NK-92 (cell line): ENCODE data around the gene HSD17B11.
"Not testable (repeated sequence)": the region's sequence is repeated elsewhere in the genome, so short reads cannot be mapped to it uniquely, and the experiment has no call there.

Experiments used
- DNase-seq: peaks from one replicate; lab custom pipeline; 2025; ENCODE audit not compliant: unreplicated experiment; lab: John Stamatoyannopoulos, UW

HSD17B11 gene

DNA sequence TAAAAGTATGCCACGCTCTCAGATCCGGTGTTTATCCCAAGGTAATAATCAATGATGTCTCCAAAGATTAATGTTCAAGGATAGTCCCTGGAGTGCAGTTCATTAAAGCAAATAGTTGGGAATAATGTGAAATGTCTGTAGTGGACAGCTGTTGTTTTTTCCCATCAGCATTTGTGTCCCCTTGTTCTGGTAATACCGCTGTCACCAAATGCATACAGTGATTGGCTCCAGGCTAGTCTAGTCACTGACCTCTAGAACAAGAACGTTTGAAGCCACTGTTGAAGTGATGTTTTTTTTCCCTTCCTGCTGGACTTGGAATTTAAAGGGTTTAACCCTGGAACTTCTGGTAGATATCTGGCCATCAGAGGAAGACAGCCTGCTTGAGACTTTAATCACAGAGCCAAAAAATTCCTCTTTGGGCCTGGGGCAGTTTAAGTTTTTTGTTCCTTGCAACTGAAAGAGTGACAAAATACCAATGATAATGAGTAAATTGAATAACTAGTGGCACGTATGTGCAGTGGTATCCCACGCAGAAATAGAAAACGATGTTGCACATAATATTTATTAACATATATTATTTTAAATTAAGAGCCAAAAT is 30.6 kb downstream of the HSD17B11 start:
- DNase-seq, result no peak

DNA sequence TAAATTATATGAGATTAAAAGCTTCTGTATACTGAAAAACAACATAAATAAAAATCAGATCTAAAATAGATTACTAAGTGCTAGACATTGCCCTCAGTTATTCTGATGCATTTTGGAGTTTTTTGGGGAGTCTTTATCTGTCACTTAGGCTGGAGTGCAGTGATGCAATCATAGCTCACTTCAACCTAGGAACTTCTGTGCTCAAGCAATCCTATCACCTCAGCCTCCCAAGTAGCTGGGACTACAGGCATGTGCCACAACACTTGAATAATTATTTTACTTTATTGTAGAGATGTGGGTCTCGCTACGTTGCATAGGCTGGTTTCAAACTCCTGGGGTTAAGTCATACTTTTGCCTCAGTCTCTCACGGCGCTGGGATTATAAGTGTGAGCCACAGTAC is 31.7 kb downstream of the HSD17B11 start:
- no peak for DNase-seq

DNA sequence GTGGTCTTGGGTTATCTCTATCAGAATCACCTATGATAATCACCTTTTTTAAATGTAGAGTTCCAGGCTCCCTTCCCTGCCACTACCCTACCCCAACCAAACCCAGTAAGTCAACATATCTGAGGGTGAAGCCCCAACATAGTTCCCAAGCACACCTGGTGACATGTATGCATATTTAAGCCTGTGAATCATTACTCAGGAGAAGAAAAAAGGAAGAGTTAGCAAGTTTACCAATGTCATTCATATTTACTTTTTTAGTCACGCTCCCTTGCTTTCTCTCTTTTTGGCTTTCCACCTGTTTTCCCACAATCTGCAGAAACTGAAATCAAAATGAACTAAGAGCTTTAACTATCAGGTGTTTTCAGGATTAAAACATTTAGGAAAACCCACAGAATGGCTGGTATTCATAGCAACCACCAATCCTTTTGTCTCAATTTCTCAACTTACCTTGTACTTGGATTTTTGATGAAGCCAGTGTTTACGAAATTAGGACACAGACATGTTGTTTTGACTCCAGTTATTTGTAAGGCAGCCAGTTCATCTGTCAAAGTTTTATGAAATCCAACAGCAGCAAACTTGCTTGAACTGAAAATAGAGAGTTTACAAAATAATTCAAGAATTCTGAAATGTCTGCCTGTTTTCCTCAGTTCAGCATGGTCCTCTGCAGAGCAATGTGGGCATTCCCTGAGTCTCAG is 34.0 kb downstream of the HSD17B11 start:
- no peak for DNase-seq

DNA sequence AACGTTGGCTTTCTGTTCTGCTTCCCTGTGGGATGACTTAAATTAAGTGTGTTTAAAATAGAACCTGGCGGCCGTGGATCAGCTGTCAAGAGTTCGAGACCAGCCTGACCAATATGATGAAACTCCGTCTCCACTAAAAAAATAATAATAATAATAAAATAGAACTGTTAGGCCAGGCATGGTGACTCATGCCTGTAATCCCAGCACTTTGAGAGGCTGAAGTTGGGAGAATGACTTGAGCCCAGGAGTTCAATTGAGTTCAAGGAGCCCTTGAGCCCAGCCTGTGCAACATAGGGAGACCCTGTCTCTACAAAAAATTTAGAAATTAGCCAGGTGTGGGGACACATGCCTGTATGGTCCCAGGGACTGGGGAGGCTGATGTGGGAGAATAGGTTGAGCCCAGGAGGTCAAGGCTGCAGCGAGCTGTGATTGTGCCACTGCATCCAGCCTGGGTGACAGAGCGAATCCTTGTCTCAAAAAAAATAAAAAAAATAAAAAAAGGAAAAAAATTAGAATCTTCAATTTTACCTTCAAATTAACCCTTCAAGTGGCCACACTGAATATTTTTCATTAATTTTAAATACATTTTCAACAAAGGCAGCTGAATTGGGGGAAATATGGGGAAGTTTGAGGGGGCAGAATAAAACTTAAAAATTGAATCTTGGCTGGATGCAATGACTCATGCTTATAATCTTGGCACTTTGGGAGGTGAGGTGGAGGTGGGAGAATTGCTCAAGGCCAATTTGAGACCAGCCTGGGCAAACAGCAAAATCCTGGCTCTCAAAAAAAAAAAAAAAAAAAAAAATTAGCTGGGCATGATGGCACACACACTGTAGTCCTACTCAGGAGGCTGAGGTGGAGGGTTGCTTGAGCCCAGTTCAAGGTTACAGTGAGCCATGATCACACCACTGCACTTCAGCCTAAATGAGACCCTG is 36.6 kb downstream of the HSD17B11 start:
- no peak for DNase-seq

DNA sequence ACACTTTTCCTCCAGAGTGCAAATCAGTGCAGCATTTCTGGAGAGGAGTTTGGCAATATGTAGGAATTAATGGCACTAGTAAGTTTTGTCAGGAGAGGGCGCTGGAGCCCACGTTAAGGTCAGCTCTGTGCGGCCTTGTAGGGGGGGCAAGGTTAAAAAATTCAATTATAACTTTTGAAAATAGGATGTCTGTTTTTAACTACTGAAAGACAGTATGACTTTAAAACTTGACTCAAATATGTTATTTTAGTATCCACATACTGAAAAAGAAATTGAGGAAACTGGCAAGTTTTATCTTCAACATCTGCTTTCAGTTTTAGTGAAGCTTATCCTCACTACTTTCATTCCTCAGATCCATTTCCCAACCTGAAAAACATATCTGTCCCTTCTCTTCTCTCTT is 37.4 kb downstream of the HSD17B11 start:
- no peak for DNase-seq

DNA sequence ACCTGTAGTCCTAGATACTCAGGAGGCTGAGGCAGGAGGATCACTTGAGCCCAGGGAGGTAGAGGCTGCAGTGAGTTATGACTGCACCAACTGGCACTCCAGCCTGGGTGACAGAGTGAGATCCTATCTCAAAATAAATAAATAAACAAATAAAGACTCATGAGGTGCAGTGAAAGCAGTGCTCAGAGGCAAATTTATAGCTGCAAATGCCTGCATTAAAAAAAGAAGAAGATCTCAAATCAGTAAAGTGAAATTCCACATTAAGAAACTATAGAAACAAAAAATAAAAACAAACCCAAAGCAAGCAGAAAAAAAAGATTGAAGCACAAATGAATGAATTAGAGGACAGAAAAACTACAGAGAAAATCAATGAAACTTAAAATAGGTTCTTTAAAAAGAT is 45.8 kb downstream of the HSD17B11 start:
- no peak for DNase-seq

DNA sequence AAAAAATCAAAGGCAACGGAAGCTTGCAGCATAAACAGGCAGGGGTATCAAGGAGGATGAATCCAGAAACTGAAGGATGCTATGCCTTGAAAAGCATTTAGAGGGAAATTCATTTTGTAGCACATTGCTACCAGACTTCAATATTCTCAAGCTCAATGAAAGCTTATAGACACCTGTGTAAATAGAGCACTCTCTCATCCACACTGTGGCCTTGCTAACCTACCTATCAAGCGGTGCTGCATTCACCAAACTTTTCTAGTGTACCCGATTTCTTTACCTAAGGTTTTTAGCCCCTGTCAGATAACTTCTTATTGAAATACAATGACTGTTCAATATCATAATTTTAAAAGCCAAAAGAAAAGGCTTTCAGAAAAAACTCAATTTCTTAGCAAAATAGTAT is 48.1 kb downstream of the HSD17B11 start:
- no peak for DNase-seq

DNA sequence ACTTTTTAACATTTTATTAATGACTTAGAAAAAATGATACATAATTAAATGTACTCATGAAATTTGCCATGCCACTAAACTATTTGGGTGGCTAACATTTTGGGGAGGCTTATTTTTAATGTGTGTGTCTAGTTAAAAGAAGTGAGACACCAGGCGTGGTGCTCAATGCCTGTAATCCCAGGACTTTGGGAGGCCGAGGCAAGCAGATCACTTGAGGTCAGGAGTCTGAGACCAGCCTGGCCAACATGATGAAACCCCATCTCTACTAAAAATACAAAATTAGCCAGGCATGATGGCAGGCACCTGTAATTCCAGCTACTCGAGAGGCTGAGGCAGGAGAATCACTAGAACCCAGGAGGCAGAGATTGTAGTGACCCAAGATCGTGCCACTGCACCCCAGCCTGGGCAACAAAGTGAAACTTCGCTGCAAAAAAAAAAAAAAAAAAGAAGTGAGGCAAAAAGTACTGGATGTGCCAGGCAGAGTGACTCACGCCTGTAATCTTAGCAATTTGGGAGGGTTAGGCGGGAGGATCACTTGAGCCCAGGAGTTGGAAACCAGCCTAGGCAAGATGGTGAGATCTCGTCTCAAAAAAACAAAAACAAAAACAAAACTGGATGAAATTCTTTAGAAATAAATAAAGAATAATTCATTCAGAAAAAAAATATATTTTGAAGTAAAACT is 48.9 kb downstream of the HSD17B11 start:
- DNase-seq, result not testable (repeated sequence)

DNA sequence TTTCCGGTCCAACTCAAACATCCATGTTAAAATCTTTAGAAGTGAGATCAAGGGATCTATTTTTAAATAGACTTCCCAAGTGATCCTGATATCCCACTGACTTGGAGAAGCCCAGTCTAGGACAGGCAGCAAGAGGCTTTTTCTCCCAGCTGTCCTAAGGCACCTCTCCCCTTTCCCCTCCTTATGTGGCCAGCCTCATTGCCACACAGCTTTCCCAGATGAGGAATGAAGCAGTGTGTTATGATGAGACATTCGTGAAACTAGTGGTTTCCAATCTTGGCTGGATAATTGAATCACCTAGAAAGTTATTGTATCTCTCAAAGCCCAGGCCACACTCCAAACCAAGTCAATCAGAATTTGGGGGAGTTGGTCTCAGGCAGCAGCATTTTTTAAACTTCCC is 51.5 kb downstream of the HSD17B11 start:
- DNase-seq, result no peak

DNA sequence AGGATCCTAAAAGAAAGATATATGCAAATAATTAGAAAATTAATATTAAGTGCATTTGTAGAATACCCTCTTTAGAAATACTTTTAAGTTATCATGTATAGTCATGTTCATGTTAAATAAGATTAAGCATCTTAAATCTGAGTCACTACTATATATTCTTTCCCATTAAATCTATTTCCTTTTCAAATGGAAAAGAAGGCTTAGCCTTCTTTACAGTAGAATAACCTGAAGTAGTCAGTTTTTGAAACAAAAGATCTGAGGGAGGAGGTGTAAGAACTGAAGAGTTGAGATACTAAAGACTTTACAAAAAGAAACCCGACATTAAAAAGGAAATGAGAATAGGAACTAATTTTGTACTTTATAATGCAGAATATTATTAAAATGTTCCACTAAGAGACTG is 53.6 kb downstream of the HSD17B11 start:
- DNase-seq, result no peak

DNA sequence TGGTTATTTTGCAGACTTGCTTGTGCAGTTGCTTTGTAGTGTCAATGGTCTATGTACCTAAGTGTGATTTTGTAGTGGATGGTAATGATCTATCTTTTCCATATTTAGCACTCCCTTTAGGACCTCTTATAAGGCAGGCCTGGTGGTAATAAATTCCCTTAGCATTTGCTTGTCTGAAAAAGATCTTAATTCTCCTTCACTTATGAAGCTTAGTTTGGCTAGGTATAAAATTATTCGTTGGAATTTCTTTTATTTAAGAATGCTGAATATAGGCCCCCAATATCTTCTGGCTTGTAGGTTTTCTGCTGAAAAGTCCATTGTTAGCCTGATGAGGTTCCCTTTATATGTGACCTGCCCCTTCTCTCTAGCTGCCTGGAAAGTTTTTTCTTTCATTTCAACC is 57.7 kb downstream of the HSD17B11 start:
- DNase-seq, result no peak

DNA sequence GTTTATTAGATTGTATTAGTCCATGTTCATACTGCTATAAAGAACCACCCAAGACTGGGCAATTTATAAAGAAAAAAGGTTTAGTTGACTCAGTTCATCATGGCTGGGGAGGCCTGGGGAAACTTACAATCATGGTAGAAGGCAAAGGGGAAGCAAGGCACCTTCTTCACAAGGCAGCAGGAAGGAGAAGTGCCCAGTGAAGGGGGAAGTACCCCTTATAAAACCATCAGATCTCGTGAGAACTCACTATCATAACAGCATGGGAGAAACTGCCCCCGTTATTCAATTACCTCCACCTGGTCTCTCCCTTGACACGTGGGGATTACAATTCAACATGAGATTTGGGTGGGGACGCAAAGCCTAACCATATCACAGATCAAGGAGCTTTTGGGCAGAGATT is 60.2 kb downstream of the HSD17B11 start:
- no peak for DNase-seq

DNA sequence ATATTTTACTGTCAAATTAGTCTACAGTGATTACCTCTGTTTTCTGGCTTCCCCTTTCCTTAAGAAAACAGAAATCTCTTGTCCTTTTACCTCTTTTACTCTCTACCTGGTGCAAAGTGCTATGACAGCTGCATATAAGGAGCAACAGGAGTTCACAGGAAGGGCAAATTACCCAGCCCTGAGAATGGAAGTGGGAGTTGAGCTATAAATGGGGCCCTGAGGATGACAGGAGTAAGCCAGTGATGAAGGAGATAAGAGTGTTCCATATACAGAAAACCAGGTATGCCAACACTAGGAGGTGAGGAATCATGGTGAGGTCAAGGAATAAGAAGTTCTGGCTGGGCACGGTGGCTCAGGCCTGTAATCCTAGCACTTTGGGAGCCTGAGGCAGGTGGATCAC is 63.9 kb downstream of the HSD17B11 start:
- DNase-seq, result no peak

DNA sequence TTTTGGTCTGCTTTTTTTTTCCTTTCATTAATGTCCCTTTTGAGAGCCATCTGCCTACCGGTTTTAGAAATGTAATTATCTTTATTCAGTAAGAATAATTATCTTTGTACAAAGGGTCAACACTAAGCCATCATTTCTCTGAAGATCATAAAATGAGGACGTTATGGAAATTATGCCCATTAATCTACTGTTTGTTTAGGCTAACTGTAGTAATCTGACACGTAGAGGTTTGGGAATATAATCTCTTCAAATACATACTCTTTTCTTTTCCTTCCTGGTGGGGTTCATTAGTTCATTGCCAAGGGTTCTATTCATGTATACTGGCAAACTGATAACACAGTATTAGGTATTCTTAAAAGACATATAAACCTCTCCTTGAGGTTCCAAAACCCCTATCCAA is 64.5 kb downstream of the HSD17B11 start:
- DNase-seq, result no peak

DNA sequence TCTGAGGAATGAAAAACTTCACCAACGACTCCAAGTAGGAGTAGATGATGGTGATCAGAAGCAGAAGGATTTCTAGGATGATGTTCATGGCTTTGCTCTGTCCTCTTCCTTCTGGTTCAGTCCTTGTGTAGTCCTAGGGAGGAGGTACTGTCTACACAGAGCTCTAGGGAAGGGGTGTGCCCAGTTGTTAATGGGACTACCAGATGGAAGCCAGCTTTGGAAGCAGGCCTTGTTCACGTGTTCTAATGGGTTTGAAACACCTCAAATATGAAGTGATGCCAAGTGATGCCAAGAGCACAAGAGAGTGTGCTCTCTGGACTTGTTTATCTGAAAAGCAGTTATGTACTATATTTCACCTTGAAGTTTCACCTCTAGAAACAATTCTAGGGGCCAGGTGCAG is 68.2 kb downstream of the HSD17B11 start, which contains the start of gene HSD17B13:
Gene HSD17B13 (minus strand): TSS at position 129 of the 400 bp plus-strand sequence. CDS start 41 bp downstream, at position 88.
- no peak for DNase-seq

DNA sequence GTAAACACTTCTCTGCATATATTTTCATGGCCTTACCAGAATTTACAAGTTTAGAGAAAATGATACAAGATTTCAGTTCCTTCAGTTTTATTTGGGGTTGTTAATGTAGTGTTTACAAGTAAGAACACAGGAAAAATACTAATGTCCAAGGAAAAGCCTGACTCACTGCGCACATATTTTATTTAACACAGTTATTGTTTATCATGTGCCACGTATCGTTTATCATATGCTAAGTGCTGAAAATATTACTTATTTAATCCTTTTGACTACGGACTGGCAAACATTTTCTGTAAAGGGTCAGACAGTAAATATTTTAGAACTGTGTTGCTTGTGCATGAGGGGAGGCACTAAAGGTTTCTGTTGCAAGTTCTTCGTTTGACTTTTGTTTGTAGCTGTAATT is 69.1 kb downstream of the HSD17B11 start:
- no peak for DNase-seq

DNA sequence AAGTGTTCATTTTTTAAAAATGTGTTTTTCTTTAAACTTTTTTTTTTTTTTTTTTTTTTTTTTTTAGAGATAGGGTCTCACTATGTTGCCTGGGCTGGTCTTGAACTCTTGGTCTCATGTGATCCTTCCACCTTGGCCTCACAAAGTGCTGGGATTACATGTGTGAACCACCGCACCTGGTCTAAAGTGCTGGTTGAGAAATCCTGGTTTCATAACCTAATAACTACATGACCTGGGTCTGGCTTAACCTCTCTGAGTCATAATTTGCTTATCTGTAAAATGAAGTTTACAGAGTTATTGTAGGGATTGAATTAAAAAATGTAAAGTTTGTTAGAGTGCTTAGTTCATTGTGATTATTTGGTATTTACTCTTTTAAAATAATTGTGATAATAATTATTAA is 73.5 kb downstream of the HSD17B11 start:
- no peak for DNase-seq

DNA sequence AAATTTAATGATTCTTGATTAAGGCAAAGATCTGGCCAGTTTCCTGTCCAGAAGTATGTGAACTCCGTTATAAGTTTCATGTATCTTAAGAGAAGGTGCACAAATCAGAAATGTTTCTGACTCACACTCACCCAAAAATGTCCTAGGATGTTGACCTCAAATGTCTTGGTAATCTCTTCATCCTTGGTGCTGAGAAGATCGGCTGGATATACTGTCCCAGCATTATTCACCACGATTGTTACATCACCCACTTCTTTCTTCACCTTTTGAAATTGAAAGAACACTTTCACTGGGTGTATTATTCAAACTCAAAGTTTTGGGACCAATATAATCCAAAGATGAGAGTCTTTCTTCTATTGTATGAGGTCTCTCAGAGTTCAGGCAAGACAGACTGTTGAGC is 74.0 kb downstream of the HSD17B11 start:
- no peak for DNase-seq

DNA sequence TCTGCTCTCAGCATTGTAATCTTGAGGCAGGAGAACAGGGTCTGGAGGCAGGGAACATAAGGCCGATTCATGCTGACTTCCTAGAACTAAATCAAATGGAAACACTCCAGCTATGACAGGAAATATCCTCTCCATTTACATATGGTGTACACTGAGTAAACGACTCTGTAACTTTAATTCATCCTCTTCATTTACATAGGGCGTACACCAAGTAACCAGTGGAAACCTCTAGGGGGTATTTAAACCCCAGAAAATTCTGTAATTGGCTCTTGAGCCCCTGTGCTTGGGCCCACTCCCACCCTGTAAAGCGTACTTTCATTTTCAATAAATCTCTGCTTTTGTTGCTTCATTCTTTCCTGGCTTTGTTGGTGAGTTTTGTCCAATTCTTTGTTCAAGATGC is 76.0 kb downstream of the HSD17B11 start:
- not testable (repeated sequence) for DNase-seq

DNA sequence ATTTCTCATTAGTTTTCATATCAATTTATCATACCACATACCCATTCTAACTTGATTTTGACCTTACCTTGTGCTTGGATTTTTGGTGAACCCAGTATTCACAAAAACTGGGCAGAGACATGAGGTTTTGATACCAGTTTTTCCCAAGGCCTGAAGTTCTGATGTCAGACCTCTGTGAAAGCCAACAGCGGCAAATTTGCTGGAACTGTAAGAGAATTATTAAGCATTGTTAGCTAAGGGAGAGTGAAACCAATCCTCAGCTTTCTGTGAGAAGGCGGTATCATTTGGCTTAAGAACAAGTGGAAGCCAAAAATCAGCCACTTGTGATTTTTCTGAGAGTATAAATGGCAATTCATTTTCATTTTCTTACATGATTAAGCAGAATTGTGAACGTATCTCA is 77.2 kb downstream of the HSD17B11 start:
- no peak for DNase-seq

DNA sequence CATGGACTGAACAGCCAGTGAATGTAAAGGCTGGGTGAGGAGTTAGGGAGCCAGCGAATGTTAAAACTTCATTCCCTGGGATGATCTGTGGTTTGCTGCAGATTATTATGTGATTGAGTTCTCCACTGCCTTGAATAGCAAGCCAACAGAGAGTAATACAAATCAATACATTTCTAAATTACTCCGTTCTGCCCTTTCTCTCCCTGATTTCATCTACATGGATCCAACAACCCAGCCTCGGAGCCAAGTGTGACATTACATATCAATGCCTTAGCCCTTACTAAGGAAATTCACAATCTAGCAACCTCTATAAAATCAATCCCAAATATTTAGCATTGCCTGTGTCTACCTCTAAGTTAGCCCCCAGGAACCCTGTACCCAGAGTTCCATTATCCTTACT is 79.3 kb downstream of the HSD17B11 start:
- DNase-seq, result no peak
